LNCAP (cell line): ENCODE measurements around the gene PLXND1.
A peak's percentile ranks its signal among the peaks of the same experiment; 100 is the strongest.

Source experiments
- TF ChIP-seq, protein P1 (sequence below): fragments of 450-650 bp; IDR thresholded peaks from 2 replicates; pipeline ENCODE4 v1.5.1; 2017; ENCODE audit warnings: mild to moderate bottlenecking

The PLXND1 gene, protein sequence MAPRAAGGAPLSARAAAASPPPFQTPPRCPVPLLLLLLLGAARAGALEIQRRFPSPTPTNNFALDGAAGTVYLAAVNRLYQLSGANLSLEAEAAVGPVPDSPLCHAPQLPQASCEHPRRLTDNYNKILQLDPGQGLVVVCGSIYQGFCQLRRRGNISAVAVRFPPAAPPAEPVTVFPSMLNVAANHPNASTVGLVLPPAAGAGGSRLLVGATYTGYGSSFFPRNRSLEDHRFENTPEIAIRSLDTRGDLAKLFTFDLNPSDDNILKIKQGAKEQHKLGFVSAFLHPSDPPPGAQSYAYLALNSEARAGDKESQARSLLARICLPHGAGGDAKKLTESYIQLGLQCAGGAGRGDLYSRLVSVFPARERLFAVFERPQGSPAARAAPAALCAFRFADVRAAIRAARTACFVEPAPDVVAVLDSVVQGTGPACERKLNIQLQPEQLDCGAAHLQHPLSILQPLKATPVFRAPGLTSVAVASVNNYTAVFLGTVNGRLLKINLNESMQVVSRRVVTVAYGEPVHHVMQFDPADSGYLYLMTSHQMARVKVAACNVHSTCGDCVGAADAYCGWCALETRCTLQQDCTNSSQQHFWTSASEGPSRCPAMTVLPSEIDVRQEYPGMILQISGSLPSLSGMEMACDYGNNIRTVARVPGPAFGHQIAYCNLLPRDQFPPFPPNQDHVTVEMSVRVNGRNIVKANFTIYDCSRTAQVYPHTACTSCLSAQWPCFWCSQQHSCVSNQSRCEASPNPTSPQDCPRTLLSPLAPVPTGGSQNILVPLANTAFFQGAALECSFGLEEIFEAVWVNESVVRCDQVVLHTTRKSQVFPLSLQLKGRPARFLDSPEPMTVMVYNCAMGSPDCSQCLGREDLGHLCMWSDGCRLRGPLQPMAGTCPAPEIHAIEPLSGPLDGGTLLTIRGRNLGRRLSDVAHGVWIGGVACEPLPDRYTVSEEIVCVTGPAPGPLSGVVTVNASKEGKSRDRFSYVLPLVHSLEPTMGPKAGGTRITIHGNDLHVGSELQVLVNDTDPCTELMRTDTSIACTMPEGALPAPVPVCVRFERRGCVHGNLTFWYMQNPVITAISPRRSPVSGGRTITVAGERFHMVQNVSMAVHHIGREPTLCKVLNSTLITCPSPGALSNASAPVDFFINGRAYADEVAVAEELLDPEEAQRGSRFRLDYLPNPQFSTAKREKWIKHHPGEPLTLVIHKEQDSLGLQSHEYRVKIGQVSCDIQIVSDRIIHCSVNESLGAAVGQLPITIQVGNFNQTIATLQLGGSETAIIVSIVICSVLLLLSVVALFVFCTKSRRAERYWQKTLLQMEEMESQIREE (N-terminal part only)

DNA sequence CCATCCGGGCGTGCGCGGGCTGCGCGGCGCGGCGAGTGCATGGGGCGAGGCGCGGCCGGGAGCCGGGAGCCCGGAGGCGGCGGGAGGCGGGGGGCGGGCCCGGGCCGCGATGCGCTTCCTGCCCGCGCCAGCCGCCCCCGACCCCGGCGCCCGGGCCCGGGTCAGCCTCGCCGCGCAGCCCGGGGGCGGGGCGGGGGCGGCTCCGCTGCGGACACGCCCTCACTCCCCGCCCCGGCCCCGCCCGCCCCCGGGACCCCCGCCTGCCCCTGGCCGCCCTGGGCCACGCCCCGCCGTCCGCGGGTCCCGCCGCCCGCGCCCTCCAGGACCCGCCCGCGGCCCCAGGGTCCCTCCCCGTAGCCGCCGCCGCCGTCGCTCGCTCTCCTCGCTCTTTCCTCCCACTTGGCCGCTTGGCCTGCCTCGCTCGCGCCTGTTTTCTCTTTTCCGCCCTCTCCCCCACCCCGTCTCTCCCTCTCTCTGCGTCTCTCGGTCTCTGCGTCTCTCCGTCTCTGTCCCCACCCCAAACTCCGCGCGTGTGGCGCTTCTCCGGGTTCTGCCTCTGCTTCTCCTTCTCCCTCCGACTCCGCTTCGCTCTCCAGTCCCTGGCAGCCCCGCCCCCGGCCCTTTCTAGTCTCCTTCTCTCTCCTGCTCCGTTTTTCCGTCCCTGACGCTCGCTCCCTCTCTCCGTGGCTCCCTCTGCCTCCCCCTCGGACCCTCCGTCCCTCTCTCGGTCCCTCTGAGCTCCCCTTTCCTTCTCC lies at the start of gene PLXND1:
PLXND1 (minus strand) TSS at position 41 of the 755 bp plus-strand sequence; CDS start at position 4, 37 bp downstream.
- TF ChIP-seq, protein P1, sequence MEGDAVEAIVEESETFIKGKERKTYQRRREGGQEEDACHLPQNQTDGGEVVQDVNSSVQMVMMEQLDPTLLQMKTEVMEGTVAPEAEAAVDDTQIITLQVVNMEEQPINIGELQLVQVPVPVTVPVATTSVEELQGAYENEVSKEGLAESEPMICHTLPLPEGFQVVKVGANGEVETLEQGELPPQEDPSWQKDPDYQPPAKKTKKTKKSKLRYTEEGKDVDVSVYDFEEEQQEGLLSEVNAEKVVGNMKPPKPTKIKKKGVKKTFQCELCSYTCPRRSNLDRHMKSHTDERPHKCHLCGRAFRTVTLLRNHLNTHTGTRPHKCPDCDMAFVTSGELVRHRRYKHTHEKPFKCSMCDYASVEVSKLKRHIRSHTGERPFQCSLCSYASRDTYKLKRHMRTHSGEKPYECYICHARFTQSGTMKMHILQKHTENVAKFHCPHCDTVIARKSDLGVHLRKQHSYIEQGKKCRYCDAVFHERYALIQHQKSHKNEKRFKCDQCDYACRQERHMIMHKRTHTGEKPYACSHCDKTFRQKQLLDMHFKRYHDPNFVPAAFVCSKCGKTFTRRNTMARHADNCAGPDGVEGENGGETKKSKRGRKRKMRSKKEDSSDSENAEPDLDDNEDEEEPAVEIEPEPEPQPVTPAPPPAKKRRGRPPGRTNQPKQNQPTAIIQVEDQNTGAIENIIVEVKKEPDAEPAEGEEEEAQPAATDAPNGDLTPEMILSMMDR: no peak

DNA sequence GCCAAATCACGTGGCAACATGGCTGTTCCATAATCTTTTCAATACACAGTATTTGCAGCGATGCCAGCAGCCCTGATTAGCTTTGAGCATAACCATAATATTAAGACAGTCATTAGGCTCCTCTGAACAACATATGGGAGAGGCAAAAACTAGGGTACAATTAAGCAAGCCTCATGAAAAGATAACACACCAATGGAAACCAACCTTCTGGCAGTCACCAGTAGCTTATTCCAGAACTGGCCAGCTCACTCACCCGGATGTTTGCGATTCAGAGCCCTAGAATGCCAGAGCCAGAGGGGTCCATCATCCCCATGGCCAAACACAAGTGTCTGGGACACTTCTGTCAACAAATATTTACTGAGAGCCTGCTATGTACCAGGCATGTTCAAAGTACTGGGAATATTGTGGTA lies 48.8 kb upstream of the PLXND1 start:
- TF ChIP-seq, protein P1: no peak

DNA sequence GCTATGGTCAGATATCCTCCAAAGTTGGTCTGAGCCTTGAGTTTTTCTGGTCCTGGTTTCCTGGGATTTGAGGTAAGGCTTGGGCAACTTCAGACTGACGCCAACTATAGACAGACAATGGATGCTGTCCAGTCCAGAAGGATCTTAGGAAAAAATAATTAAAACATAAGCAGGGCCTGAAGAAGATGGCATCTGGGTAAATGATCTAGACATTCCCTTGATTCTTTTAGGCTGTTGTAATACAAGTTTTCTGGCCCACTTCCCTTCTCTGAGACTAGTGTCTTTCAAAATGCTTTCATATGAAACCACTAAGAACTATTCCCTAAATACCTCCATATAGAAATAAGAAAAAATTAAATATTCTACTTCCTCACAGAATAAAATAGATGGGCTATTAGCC lies 47.7 kb upstream of the PLXND1 start:
- TF ChIP-seq, protein P1: no peak

DNA sequence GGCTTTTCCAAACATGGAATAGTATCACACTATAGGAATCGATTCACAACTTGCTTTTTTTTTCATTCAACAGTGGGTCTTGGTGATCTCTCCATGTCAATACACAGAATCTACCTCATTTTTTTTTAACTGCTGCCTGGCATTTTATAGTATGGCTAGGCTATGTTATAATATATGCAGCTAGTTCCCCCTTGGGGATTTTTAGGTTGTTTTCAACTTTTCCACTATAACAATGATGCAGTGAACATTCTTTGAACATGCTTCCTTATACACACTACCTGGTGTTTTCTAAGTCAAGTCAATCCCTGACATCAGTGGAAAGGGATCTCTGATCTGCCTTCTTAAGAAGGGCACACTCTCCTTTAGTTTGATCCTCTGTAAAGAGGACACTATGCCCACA lies 46.5 kb upstream of the PLXND1 start:
- TF ChIP-seq, protein P1: no peak

DNA sequence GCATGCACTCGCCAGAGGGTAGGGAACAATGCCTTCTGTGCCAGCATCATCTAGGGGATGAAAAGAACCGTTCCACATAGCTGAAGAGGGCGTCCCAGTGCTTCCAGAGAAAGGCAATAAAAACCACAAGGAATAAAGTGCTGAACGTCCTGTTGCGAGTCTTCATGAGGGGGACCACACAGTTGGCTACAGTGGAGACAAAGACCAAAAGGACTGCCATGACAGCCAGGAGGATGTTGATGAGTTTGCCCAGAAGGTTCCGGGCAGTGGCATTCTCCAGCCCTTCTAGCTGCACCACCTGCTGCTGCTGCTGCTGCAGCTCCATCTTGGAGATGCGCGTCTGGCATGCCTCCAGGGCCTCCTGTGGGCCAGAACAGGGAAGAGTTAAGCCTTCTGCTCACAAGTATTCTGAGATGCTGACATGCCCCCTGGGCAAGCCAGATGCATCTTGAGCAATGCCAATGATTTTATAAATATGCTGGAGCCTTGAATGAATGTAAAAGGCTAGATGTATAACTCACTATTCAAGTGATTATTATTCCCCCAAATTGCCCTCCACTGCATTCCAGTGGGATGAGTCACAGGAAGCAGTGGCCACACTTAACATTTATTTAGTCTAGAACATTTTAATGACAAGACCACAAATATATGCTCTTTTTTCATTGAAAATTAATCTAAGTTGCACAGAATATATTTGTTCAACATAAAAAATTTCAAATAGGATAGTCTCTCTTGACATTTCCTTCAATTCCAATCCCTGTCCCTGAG lies 45.1 kb upstream of the PLXND1 start:
- TF ChIP-seq, protein P1: no peak

DNA sequence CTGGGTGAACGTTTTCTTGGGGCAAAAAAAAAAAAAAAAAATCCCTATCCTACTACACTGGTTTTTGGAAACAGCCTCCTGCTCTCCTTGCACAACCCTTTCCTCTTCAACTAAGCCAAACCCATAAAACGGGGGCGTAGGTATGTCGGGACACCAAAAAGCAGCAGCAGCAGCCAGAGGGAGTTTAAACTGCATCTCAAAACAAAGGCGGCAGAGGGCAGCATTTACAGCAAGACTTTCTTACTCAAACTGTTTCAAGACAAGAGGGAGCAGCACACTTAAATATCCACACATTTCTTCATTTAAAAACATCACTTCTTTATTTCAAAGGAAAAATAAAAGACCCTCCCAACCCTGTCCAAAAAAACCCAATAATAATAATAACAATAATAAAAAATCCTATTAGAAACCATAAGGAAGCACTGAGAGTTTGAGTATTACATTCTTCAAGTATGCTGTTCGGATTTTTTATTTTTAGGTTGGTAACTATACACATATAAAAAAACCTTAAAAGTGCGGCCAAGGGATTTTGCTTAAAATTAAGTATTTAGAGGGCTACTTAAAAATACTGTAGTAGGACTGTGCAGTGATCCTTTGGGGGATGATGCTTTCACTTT lies 43.9 kb upstream of the PLXND1 start:
- TF ChIP-seq, protein P1: peak; percentile 74
